ENCODE results near the gene CDC42SE2.

DNA sequence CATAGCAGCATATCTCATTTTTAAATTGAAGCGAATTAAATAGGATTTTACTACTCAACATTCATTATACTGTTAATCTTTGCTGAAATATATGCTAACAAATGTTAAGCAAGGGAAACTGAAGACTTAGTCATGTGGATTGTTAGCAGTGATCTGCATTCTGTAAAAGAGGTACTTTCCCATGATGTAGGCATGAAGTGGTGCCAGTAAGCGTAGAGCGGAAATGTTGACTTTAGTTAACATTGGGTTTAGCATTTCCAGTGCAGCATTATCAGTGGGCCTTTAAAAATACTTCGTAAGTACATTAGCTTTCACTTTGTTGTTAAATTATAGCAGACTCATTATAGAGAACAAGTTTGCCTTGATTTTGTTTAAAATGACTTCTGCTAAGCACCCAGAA, 130.3 kb downstream of the CDC42SE2 start:
- TF ChIP-seq, protein P1, sequence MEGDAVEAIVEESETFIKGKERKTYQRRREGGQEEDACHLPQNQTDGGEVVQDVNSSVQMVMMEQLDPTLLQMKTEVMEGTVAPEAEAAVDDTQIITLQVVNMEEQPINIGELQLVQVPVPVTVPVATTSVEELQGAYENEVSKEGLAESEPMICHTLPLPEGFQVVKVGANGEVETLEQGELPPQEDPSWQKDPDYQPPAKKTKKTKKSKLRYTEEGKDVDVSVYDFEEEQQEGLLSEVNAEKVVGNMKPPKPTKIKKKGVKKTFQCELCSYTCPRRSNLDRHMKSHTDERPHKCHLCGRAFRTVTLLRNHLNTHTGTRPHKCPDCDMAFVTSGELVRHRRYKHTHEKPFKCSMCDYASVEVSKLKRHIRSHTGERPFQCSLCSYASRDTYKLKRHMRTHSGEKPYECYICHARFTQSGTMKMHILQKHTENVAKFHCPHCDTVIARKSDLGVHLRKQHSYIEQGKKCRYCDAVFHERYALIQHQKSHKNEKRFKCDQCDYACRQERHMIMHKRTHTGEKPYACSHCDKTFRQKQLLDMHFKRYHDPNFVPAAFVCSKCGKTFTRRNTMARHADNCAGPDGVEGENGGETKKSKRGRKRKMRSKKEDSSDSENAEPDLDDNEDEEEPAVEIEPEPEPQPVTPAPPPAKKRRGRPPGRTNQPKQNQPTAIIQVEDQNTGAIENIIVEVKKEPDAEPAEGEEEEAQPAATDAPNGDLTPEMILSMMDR (conservative IDR thresholded peaks at IDR 0.05 in 1 of 2, IDR thresholded peaks at IDR 0.05 in 1 of 2; ENCODE audit: extremely low read depth in 1 of 2, insufficient read depth in 1 of 2, low read depth in 1 of 2, low read length in 2 of 2): no peak
- TF ChIP-seq EZH2 (IDR thresholded peaks at IDR 0.05; ENCODE audit: borderline replicate concordance, low read length): no peak
